PFSK-1 (cell line): ENCODE results near the gene FKBP11.

ENCODE experiments used
- POLR2AphosphoS5 ChIP-seq: IDR thresholded peaks from 2 replicates; pipeline ENCODE4 v1.6.1; 2012; ENCODE audit warnings: low read depth, mild to moderate bottlenecking, control low read depth, low read length, moderate library complexity
- SIN3A ChIP-seq: IDR thresholded peaks from 2 replicates; pipeline ENCODE4 v1.6.1; 2012; ENCODE audit warnings: mild to moderate bottlenecking, low read length, moderate library complexity, borderline replicate concordance; ENCODE audit not compliant: insufficient read depth
- TAF1 ChIP-seq: IDR thresholded peaks from 2 replicates; pipeline ENCODE4 v1.6.1; 2012; ENCODE audit warnings: low read length, control low read depth, borderline replicate concordance; ENCODE audit not compliant: insufficient read depth
- TF ChIP-seq, protein P1 (sequence below), 2 experiments: IDR thresholded peaks; 2 replicates each; pipeline versions ENCODE4 v1.6.1 to v1.8.0; 2011 to 2012; ENCODE audit warnings: low read depth in 2 of 2, low read length in 2 of 2, control low read depth in 1 of 2, inconsistent platforms in 1 of 2, mild to moderate bottlenecking in 1 of 2, moderate library complexity in 1 of 2; ENCODE audit not compliant: insufficient read depth in 1 of 2

GRCh38 chr12:48927261-48927660 is 2.0 kb upstream of the FKBP11 start:
- TF ChIP-seq POLR2AphosphoS5 (no peak), TAF1 (no peak), SIN3A (no peak)
- TF ChIP-seq, protein P1, sequence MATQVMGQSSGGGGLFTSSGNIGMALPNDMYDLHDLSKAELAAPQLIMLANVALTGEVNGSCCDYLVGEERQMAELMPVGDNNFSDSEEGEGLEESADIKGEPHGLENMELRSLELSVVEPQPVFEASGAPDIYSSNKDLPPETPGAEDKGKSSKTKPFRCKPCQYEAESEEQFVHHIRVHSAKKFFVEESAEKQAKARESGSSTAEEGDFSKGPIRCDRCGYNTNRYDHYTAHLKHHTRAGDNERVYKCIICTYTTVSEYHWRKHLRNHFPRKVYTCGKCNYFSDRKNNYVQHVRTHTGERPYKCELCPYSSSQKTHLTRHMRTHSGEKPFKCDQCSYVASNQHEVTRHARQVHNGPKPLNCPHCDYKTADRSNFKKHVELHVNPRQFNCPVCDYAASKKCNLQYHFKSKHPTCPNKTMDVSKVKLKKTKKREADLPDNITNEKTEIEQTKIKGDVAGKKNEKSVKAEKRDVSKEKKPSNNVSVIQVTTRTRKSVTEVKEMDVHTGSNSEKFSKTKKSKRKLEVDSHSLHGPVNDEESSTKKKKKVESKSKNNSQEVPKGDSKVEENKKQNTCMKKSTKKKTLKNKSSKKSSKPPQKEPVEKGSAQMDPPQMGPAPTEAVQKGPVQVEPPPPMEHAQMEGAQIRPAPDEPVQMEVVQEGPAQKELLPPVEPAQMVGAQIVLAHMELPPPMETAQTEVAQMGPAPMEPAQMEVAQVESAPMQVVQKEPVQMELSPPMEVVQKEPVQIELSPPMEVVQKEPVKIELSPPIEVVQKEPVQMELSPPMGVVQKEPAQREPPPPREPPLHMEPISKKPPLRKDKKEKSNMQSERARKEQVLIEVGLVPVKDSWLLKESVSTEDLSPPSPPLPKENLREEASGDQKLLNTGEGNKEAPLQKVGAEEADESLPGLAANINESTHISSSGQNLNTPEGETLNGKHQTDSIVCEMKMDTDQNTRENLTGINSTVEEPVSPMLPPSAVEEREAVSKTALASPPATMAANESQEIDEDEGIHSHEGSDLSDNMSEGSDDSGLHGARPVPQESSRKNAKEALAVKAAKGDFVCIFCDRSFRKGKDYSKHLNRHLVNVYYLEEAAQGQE (IDR thresholded peaks at IDR 0.05; ENCODE audit: insufficient read depth in 1 of 2, low read depth in 2 of 2, low read length in 2 of 2) = no peak
